ENCODE data around the gene HSDL1. TPM values are rescaled to one million over a fixed set of nuclear protein-coding genes. Genes with fewer than 3 reads are reported as not detected.
A peak's percentile ranks its signal among the peaks of the same experiment; 100 is the strongest.

HSDL1 gene
- total and polyA plus RNA-seq, 10 of the 15 experiments (the other 5 are each of a cell fraction or from before 2014, with no cell fraction given): 2.0 to 13.4 (median 5.6) TPM

- TF ChIP-seq ZBTB4 (CRISPR knock-in tag; IDR thresholded peaks at IDR 0.05) (no peak), MXI1 (IDR thresholded peaks at IDR 0.05; ENCODE audit: low read depth, low read length) (peak; percentile 30; the same call in 1 of the 2 replicates), ZNF622 (IDR thresholded peaks at IDR 0.05) (no peak), RB1 (IDR thresholded peaks at IDR 0.05; ENCODE audit: borderline replicate concordance) (no peak), SREBF2 (IDR thresholded peaks at IDR 0.05; ENCODE audit: low read length) (no peak), ZNF207 (IDR thresholded peaks at IDR 0.05; ENCODE audit: borderline replicate concordance) (no peak), CREB1 (IDR thresholded peaks at IDR 0.05; ENCODE audit: low read depth) (0 out of 2 replicates have a peak, but pooled peaks have one; percentile 37), CREM (IDR thresholded peaks at IDR 0.05; ENCODE audit: low read depth) (peak; percentile 58), BCL3 (IDR thresholded peaks at IDR 0.05; ENCODE audit: borderline replicate concordance, insufficient read depth, low read depth, low read length, poor library complexity, severe bottlenecking) (no peak), TBL1XR1 (IDR thresholded peaks at IDR 0.05; ENCODE audit: low read depth, low read length) (no peak), IKZF2 (IDR thresholded peaks at IDR 0.05) (peak; percentile 44 to 46; a peak in 2 of 4 replicates), ZNF687 (IDR thresholded peaks at IDR 0.05) (no peak), RAD21 (IDR thresholded peaks at IDR 0.05; ENCODE audit: insufficient read depth, low read depth, low read length) (peak; percentile 55; the same call in 1 of the 2 replicates), RFX5 (IDR thresholded peaks at IDR 0.05; ENCODE audit: low read depth, low read length) (no peak), BMI1 (IDR thresholded peaks at IDR 0.05; ENCODE audit: borderline replicate concordance) (no peak), BRCA1 (IDR thresholded peaks at IDR 0.05; ENCODE audit: low read depth, low read length) (no peak), SMC3 (IDR thresholded peaks at IDR 0.05; ENCODE audit: borderline replicate concordance, low read length) (peak; percentile 56), HDAC6 (IDR thresholded peaks at IDR 0.05; ENCODE audit: unreplicated experiment) (no peak), NRF1 (conservative IDR thresholded peaks at IDR 0.05; ENCODE audit: low read depth, low read length) (no peak), EED (IDR thresholded peaks at IDR 0.05; ENCODE audit: low read depth) (peak; percentile 80), HDAC2 (IDR thresholded peaks at IDR 0.05) (no peak), MTA2 (IDR thresholded peaks at IDR 0.05; ENCODE audit: low read depth) (no peak; the same call in 1 of the 2 replicates)
Observed at GRCh38 chr16:84088695-84089395, 56.1 kb downstream of the HSDL1 start (continued).
